ENCODE data around the gene SLC8A1. TPM values are rescaled to one million over a fixed set of nuclear protein-coding genes. Genes with fewer than 3 reads are reported as not detected.

SLC8A1 gene
- total RNA-seq, 4 donors from 2014 or later = 22.8 to 65.5 (median 42.0) TPM

GRCh38 chr2:40286721-40287120 is 165.2 kb downstream of the SLC8A1 start:
- Histone ChIP-seq H3K9me3 (no peaks in the 10 kb centered on the region), H3K4me1 (peaks cover 0 to 8% (median 0%) of the 10 kb centered on the region in 4 donors), H3K36me3 (no peaks in the 10 kb centered on the region), H3K4me3 (no peak overlapping the region), H3K27me3 (no peaks in the 10 kb centered on the region), H3K27ac (no peak overlapping the region)
- TF ChIP-seq EP300 (IDR thresholded peaks at IDR 0.05; ENCODE audit: low read depth) = no peak
- TF ChIP-seq POLR2AphosphoS5 (IDR thresholded peaks at IDR 0.05) = no peak
- no peak for TF ChIP-seq POLR2A (IDR thresholded peaks at IDR 0.05)
- no peak for TF ChIP-seq CTCF (IDR thresholded peaks at IDR 0.05)
- no peak for DNase-seq
- WGBS, 2 donors (ENCODE audit: low coverage in 1 of 2) = 78% methylated on average over 3 of the region's 3 CpGs; no CpG with 5 or more reads in 1 of the 2 donors
- intact Hi-C loops (cut with DNase I; ENCODE audit: low total_unique reads) (no loop called here), in situ Hi-C loops (cut with MboI; ENCODE audit: low pct_ligation_motif_present in 1 of 4, low pct_unique_long_range_greater_than_20kb in 1 of 4, low sequenced_read_pairs in 3 of 4) (no loop called here)

- in situ Hi-C loops (cut with MboI; ENCODE audit: low pct_ligation_motif_present in 1 of 4, low pct_unique_long_range_greater_than_20kb in 1 of 4, low sequenced_read_pairs in 3 of 4) = no loop called here
- no peak for DNase-seq
- H3K27me3 ChIP-seq = no peaks in the 10 kb centered on the region
- H3K36me3 ChIP-seq = no peaks in the 10 kb centered on the region
- H3K4me3 ChIP-seq = no peak overlapping the region
- H3K4me1 ChIP-seq = peaks cover 0 to 17% (median 2%) of the 10 kb centered on the region in 4 donors
- peak overlapping the region in 1 of 4 donors; percentile 33 for H3K27ac ChIP-seq
- intact Hi-C loops (cut with DNase I; ENCODE audit: low total_unique reads) = no loop called here
- TF ChIP-seq CTCF (IDR thresholded peaks at IDR 0.05) (no peak), EP300 (IDR thresholded peaks at IDR 0.05; ENCODE audit: low read depth) (no peak), POLR2AphosphoS5 (IDR thresholded peaks at IDR 0.05) (no peak), POLR2A (IDR thresholded peaks at IDR 0.05) (no peak)
- H3K9me3 ChIP-seq = no peaks in the 10 kb centered on the region
Measured at GRCh38 chr2:40285391-40285790, 166.5 kb downstream of the SLC8A1 start.

GRCh38 chr2:40284797-40285196 is 167.1 kb downstream of the SLC8A1 start:
- H3K4me1 ChIP-seq = peaks cover 0 to 18% (median 2%) of the 10 kb centered on the region in 4 donors
- 78 to 91% methylated on average over 1 of the region's 1 CpG for WGBS, 2 donors (ENCODE audit: low coverage in 1 of 2)
- no peak for TF ChIP-seq EP300 (IDR thresholded peaks at IDR 0.05; ENCODE audit: low read depth)
- TF ChIP-seq POLR2A (IDR thresholded peaks at IDR 0.05) = no peak
- TF ChIP-seq POLR2AphosphoS5 (IDR thresholded peaks at IDR 0.05) = no peak
- no peak for TF ChIP-seq CTCF (IDR thresholded peaks at IDR 0.05)
- intact Hi-C loops (cut with DNase I; ENCODE audit: low total_unique reads) (loop anchor here (5.0 kb wide), 1 partner anchor 168 kb away; the partner anchor contains the start of gene SLC8A1), in situ Hi-C loops (cut with MboI; ENCODE audit: low pct_ligation_motif_present in 1 of 4, low pct_unique_long_range_greater_than_20kb in 1 of 4, low sequenced_read_pairs in 3 of 4) (no loop called here)
- peak overlapping the region in 2 of 4 donors; percentile 9 to 33 for H3K27ac ChIP-seq
- H3K4me3 ChIP-seq = no peak overlapping the region
- no peaks in the 10 kb centered on the region for H3K27me3 ChIP-seq
- no peaks in the 10 kb centered on the region for H3K36me3 ChIP-seq
- no peaks in the 10 kb centered on the region for H3K9me3 ChIP-seq
- DNase-seq = no peak

- Histone ChIP-seq H3K4me3 (no peak overlapping the region), H3K27ac (peak overlapping the region; percentile 59 to 80 (median 70)), H3K36me3 (no peaks in the 10 kb centered on the region), H3K4me1 (peaks cover 0 to 29% (median 2%) of the 10 kb centered on the region in 4 donors), H3K9me3 (no peaks in the 10 kb centered on the region), H3K27me3 (no peaks in the 10 kb centered on the region)
- intact Hi-C loops (cut with DNase I; ENCODE audit: low total_unique reads) = loop anchor here (5.0 kb wide), 1 partner anchor 169 kb away; the partner anchor contains the start of gene SLC8A1
- in situ Hi-C loops (cut with MboI; ENCODE audit: low pct_ligation_motif_present in 1 of 4, low pct_unique_long_range_greater_than_20kb in 1 of 4, low sequenced_read_pairs in 3 of 4) = no loop called here
- DNase-seq = no peak
- no peak for TF ChIP-seq POLR2AphosphoS5 (IDR thresholded peaks at IDR 0.05)
- no peak for TF ChIP-seq EP300 (IDR thresholded peaks at IDR 0.05; ENCODE audit: low read depth)
- no peak for TF ChIP-seq POLR2A (IDR thresholded peaks at IDR 0.05)
- TF ChIP-seq CTCF (IDR thresholded peaks at IDR 0.05) = no peak
- WGBS, 2 donors (ENCODE audit: low coverage in 1 of 2) = 77 to 81% methylated on average over 6 to 7 of the region's 7 CpGs
Measured at GRCh38 chr2:40283111-40283909, 168.6 kb downstream of the SLC8A1 start.
